ENCODE data around the gene E2F8. TPM values are rescaled to one million over a fixed set of nuclear protein-coding genes. Genes with fewer than 3 reads are reported as not detected.

E2F8 gene
- total RNA-seq, 3 donors from 2014 or later, result 1.7 to 10.4 (median 5.1) TPM

DNA sequence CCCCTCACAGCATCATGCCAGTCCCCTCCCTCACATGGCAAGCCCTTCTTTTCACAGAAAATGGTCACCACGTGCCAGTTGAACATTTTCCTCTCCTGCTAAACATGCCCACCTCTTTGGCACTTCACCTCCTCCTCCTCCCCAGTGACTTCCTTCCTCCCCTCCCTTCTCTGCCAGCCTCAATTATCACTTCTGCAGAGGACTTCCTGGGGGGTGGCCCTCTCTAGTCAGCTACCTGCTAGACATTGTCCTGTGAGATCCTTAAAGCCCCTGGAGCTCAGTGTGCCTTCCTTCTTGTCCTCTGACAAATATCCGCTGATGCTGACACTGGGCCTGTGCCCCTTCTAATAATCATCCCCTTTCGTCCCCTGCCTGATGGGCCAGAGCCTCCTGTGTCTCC, 43.2 kb upstream of the E2F8 start:
- intact Hi-C loops (cut with DNase I, micrococcal nuclease), result no loop called here
- Histone ChIP-seq H3K4me1 (ENCODE audit: low read depth) (no peaks in the 10 kb centered on the region), H3K9me3 (no peaks in the 10 kb centered on the region), H3K4me3 (no peak overlapping the region), H3K36me3 (ENCODE audit: low read depth) (no peaks in the 10 kb centered on the region)
- no peak for ATAC-seq
- no peak for DNase-seq
- TF ChIP-seq, protein P1, sequence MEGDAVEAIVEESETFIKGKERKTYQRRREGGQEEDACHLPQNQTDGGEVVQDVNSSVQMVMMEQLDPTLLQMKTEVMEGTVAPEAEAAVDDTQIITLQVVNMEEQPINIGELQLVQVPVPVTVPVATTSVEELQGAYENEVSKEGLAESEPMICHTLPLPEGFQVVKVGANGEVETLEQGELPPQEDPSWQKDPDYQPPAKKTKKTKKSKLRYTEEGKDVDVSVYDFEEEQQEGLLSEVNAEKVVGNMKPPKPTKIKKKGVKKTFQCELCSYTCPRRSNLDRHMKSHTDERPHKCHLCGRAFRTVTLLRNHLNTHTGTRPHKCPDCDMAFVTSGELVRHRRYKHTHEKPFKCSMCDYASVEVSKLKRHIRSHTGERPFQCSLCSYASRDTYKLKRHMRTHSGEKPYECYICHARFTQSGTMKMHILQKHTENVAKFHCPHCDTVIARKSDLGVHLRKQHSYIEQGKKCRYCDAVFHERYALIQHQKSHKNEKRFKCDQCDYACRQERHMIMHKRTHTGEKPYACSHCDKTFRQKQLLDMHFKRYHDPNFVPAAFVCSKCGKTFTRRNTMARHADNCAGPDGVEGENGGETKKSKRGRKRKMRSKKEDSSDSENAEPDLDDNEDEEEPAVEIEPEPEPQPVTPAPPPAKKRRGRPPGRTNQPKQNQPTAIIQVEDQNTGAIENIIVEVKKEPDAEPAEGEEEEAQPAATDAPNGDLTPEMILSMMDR (IDR thresholded peaks at IDR 0.05), result no peak

DNA sequence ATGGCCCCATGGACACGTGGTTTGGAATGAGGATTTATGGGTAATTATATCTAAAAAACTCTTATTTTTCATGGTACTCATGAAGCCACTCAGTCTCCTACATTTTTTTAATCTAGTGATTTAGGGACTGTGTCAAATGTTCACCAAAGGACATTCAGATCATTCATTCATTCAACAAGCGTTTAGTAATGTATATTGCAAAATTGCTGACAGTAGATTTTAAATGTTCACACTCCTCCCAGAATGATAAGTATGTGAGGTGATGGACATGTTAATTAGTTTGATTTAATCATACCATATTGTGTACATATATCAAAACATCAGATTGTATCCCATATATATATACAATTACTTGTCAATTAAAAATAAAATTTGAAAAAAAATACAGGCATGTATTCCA, 40.8 kb upstream of the E2F8 start:
- TF ChIP-seq, protein P1 (IDR thresholded peaks at IDR 0.05), result no peak
- H3K9me3 ChIP-seq, result no peaks in the 10 kb centered on the region
- DNase-seq (no peak), ATAC-seq (no peak)
- H3K4me3 ChIP-seq, result no peak overlapping the region
- intact Hi-C loops (cut with DNase I, micrococcal nuclease), result no loop called here
- H3K36me3 ChIP-seq (ENCODE audit: low read depth), result no peaks in the 10 kb centered on the region
- peaks cover 5% of the 10 kb centered on the region for H3K4me1 ChIP-seq (ENCODE audit: low read depth)

GRCh38 chr11:19281041-19281440, 40.3 kb upstream of the E2F8 start:
- no peak overlapping the region for H3K4me3 ChIP-seq

GRCh38 chr11:19279451-19279850, 38.7 kb upstream of the E2F8 start:
- DNase-seq, result no peak
- peaks cover 5% of the 10 kb centered on the region for H3K4me1 ChIP-seq (ENCODE audit: low read depth)
- intact Hi-C loops (cut with DNase I, micrococcal nuclease), result no loop called here
- no peaks in the 10 kb centered on the region for H3K9me3 ChIP-seq
- TF ChIP-seq, protein P1 (IDR thresholded peaks at IDR 0.05), result no peak
- H3K36me3 ChIP-seq (ENCODE audit: low read depth), result no peaks in the 10 kb centered on the region
- H3K4me3 ChIP-seq, result no peak overlapping the region
- ATAC-seq, result no peak

More at GRCh38 chr11:19281041-19281440, 40.3 kb upstream of the E2F8 start:
- TF ChIP-seq, protein P1 (IDR thresholded peaks at IDR 0.05), result no peak
- intact Hi-C loops (cut with DNase I, micrococcal nuclease), result no loop called here
- Histone ChIP-seq H3K36me3 (ENCODE audit: low read depth) (no peaks in the 10 kb centered on the region), H3K9me3 (no peaks in the 10 kb centered on the region), H3K4me1 (ENCODE audit: low read depth) (peaks cover 5% of the 10 kb centered on the region)
- ATAC-seq (no peak), DNase-seq (peak in 1 of 3 donors; percentile 8)

- ATAC-seq (peak; percentile 97), DNase-seq (peak; percentile 55 to 69 (median 60))
- intact Hi-C loops (cut with DNase I, micrococcal nuclease), result no loop called here
- Histone ChIP-seq H3K4me1 (ENCODE audit: low read depth) (peaks cover 5% of the 10 kb centered on the region), H3K36me3 (ENCODE audit: low read depth) (no peaks in the 10 kb centered on the region), H3K9me3 (no peaks in the 10 kb centered on the region), H3K4me3 (no peak overlapping the region)
- TF ChIP-seq, protein P1 (IDR thresholded peaks at IDR 0.05), result no peak
Observed at GRCh38 chr11:19276859-19277808, 36.4 kb upstream of the E2F8 start.

Measured in mucosa of descending colon (tissue), 3 donors.